ENCODE data around the gene FLNC. TPM values are rescaled to one million over a fixed set of nuclear protein-coding genes. Genes with fewer than 3 reads are reported as not detected.

FLNC gene
- polyA plus RNA-seq (2012; rRNA removed) = 22.5 and 43.7 TPM in 2 replicates
- polyA plus RNA-seq (2012; cell fraction: cytosol; rRNA removed) = 12.3 and 24.8 TPM in 2 replicates
- polyA plus RNA-seq (2012; cell fraction: nucleus; rRNA removed) = 109 and 117 TPM in 2 replicates

GRCh38 chr7:128830231-128831177 is at the start of gene FLNC:
Gene FLNC, plus strand, starts transcription at chr7:128830406. Its CDS starts 232 bp downstream, at chr7:128830638.
- POLR2A ChIA-PET = interaction anchor here (1.2 kb wide), 2 partner anchors 12 to 15 kb away, joined by 3 read pairs; no protein-coding TSS in a partner anchor
- H3K9me3 ChIP-seq = no peaks in the 10 kb centered on the region
- peaks cover 53% of the 10 kb centered on the region for H3F3A ChIP-seq (replicated peaks; ENCODE audit: insufficient read depth)
- H3K9me2 ChIP-seq = no peaks in the 10 kb centered on the region
- peaks cover 52% of the 10 kb centered on the region for H3K79me2 ChIP-seq (ENCODE audit: insufficient read depth)
- H4K20me1 ChIP-seq (ENCODE audit: insufficient read depth) = peaks cover 40% of the 10 kb centered on the region
- DNase-seq = peak; percentile 90
- H3K27me3 ChIP-seq (ENCODE audit: insufficient read depth) = no peaks in the 10 kb centered on the region
- H3K9ac ChIP-seq = peak within 1 kb of the TSS; percentile 84
- peak within 1 kb of the TSS; percentile 68 to 90 for H3K4me3 ChIP-seq (ENCODE audit: low read depth in 2 of 2, low read length in 1 of 2)
- peak within 1 kb of the TSS; percentile 99 for H3K4me2 ChIP-seq
- peaks cover 39 to 43% of the 10 kb centered on the region in 2 experiments; a peak in 3 of 4 replicates for H3K4me1 ChIP-seq (ENCODE audit: control insufficient read depth in 1 of 2, insufficient read depth in 2 of 2, low read depth in 1 of 2, low read length in 1 of 2)
- peak within 1 kb of the TSS; percentile 63; the same call in 1 of the 2 replicates for H2AFZ ChIP-seq (ENCODE audit: low read depth)
- WGBS (ENCODE audit: low lambda C conversion rate) = 38% methylated on average over 56 of the region's 109 CpGs
- H3K27ac ChIP-seq (ENCODE audit: low read depth in 2 of 2, low read length in 1 of 2) = peak within 1 kb of the TSS; percentile 50 to 98
- H3K36me3 ChIP-seq (replicated peaks in 1 of 2; ENCODE audit: control insufficient read depth in 1 of 2, insufficient read depth in 2 of 2, low read length in 1 of 2) = peaks cover 6 to 8% of the 10 kb centered on the region in 2 experiments
- CTCF ChIA-PET = interaction anchor here (1.0 to 2.4 kb wide), 7 partner anchors 12 to 333 kb away, joined by 4 to 10 read pairs (median 7); partner anchors contain the start of gene ATP6V1F
- no peak for TF ChIP-seq NRF1 (IDR thresholded peaks at IDR 0.05; ENCODE audit: low read depth, low read length)
- no peak for TF ChIP-seq USF2 (IDR thresholded peaks at IDR 0.05; ENCODE audit: borderline replicate concordance, low read depth, low read length)
- TF ChIP-seq MEF2A (IDR thresholded peaks at IDR 0.05; ENCODE audit: borderline replicate concordance, low read depth) = no peak
- TF ChIP-seq RXRA (IDR thresholded peaks at IDR 0.05; ENCODE audit: borderline replicate concordance, low read depth) = no peak
- TF ChIP-seq TEAD4 (IDR thresholded peaks at IDR 0.05; ENCODE audit: borderline replicate concordance, insufficient read depth) = peak; percentile 83; the same call in 1 of the 2 replicates
- TF ChIP-seq FOXJ3 (CRISPR knock-in tag; IDR thresholded peaks at IDR 0.05) = no peak
- TF ChIP-seq TAF1 (IDR thresholded peaks at IDR 0.05; ENCODE audit: borderline replicate concordance, low read depth, low read length) = peak; percentile 80
- TF ChIP-seq FOSL2 (IDR thresholded peaks at IDR 0.05; ENCODE audit: borderline replicate concordance, low read depth) = peak; percentile 14; the same call in 1 of the 2 replicates
- peak; percentile 93 for TF ChIP-seq POLR2AphosphoS5 (IDR thresholded peaks at IDR 0.05; ENCODE audit: low read depth, low read length)
- no peak for TF ChIP-seq RCOR1 (IDR thresholded peaks at IDR 0.05; ENCODE audit: low read length)
- no peak for TF ChIP-seq SMC3 (IDR thresholded peaks at IDR 0.05; ENCODE audit: low read depth, low read length)
- TF ChIP-seq RAD21 (IDR thresholded peaks at IDR 0.05; ENCODE audit: low read length) = no peak
- TF ChIP-seq RFX5 (IDR thresholded peaks at IDR 0.05; ENCODE audit: low read length) = no peak
- peak; percentile 69; the same call in 1 of the 2 replicates for TF ChIP-seq SIN3A (IDR thresholded peaks at IDR 0.05; ENCODE audit: borderline replicate concordance, low read depth, low read length)
- TF ChIP-seq REST (IDR thresholded peaks at IDR 0.05; ENCODE audit: low read depth, low read length) = 0 out of 2 replicates have a peak, but pooled peaks have one; percentile 23
- no peak for TF ChIP-seq ELF1 (IDR thresholded peaks at IDR 0.05)
- TF ChIP-seq YY1 (IDR thresholded peaks at IDR 0.05; ENCODE audit: low read depth) = no peak
- no peak for TF ChIP-seq CHD2 (IDR thresholded peaks at IDR 0.05; ENCODE audit: low read length, partially characterized antibody)
- TF ChIP-seq MXI1 (IDR thresholded peaks at IDR 0.05; ENCODE audit: low read depth, low read length) = no peak
- no peak for TF ChIP-seq PBX3 (IDR thresholded peaks at IDR 0.05)
- TF ChIP-seq NFIC (IDR thresholded peaks at IDR 0.05; ENCODE audit: borderline replicate concordance) = no peak
- no peak for TF ChIP-seq EZH2phosphoT487 (IDR thresholded peaks at IDR 0.05; ENCODE audit: borderline replicate concordance, low read depth)
- no peak; the same call in 1 of the 2 replicates for TF ChIP-seq FOXM1 (IDR thresholded peaks at IDR 0.05; ENCODE audit: low read depth)
- no peak for TF ChIP-seq GATA2 (CRISPR knock-in tag; IDR thresholded peaks at IDR 0.05)
- TF ChIP-seq IRF3 (IDR thresholded peaks at IDR 0.05; ENCODE audit: low read depth, low read length) = no peak
- TF ChIP-seq EP300 (IDR thresholded peaks at IDR 0.05; ENCODE audit: borderline replicate concordance in 1 of 2, low read depth in 1 of 2, low read length in 1 of 2) = no peak

All from SK-N-SH (cell line).